HepG2 (cell line): ENCODE results near the gene DENND2A. TPM values are rescaled to one million over a fixed set of nuclear protein-coding genes. Genes with fewer than 3 reads are reported as not detected.

ENCODE experiments used
- ATF7 ChIP-seq, 2 experiments: fragments of 450-650 bp in 1 of 2; sonication (generic) in 1 of 2; formaldehyde crosslinking in 1 of 2; IDR thresholded peaks; 2 replicates each; pipeline versions ENCODE4 v1.4.0 to v1.6.1; 2016 to 2020; ENCODE audit warnings: antibody characterized with exemption in 1 of 2, mild to moderate bottlenecking in 1 of 2, missing genetic modification reagents in 1 of 2
- CCDC6 ChIP-seq: sonication (generic); formaldehyde crosslinking; IDR thresholded peaks from 2 replicates; pipeline ENCODE4 v1.8.1; 2022; ENCODE audit warnings: mild to moderate bottlenecking, missing genetic modification reagents, moderate library complexity
- FOSL1 ChIP-seq: sonication (generic); formaldehyde crosslinking; IDR thresholded peaks from 2 replicates; pipeline ENCODE4 v1.9.0; 2021; ENCODE audit warnings: missing genetic modification reagents, borderline replicate concordance
- FOXA3 ChIP-seq: IDR thresholded peaks from 2 replicates; pipeline ENCODE4 v1.6.1; 2016; ENCODE audit warnings: missing genetic modification reagents, missing compliant biosample characterization
- GLI4 ChIP-seq: sonication (generic); formaldehyde crosslinking; IDR thresholded peaks from 2 replicates; pipeline ENCODE4 v1.5.1; 2020; ENCODE audit warnings: missing genetic modification reagents, mild to moderate bottlenecking, moderate library complexity, borderline replicate concordance
- IRF2 ChIP-seq: IDR thresholded peaks from 2 replicates; pipeline ENCODE4 v1.6.1; 2018; ENCODE audit warnings: missing genetic modification reagents, missing compliant biosample characterization
- NR2F6 ChIP-seq, 2 experiments: IDR thresholded peaks; 2 replicates each; pipeline ENCODE4 v1.6.1; 2016; ENCODE audit warnings: antibody characterized with exemption in 1 of 2, mild to moderate bottlenecking in 1 of 2
- RARA ChIP-seq: IDR thresholded peaks from 2 replicates; pipeline ENCODE4 v1.6.1; 2016; ENCODE audit warnings: missing genetic modification reagents, missing compliant biosample characterization
- TP53 ChIP-seq: sonication (generic); formaldehyde crosslinking; conservative IDR thresholded peaks from 2 replicates; pipeline ENCODE4 v1.4.0; 2020; ENCODE audit warnings: missing genetic modification reagents
- ZFP36L2 ChIP-seq: sonication (generic); formaldehyde crosslinking; IDR thresholded peaks from 2 replicates; pipeline ENCODE4 v1.4.0; 2020; ENCODE audit warnings: missing genetic modification reagents
- ZMAT3 ChIP-seq: sonication (generic); formaldehyde crosslinking; conservative IDR thresholded peaks from 2 replicates; pipeline ENCODE4 v1.7.0; 2021; ENCODE audit warnings: missing genetic modification reagents
- ZNF225 ChIP-seq: sonication (generic); formaldehyde crosslinking; IDR thresholded peaks from 2 replicates; pipeline ENCODE4 v1.4.0; 2020; ENCODE audit warnings: mild to moderate bottlenecking, missing genetic modification reagents
- ZNF577 ChIP-seq: sonication (generic); formaldehyde crosslinking; IDR thresholded peaks from 2 replicates; pipeline ENCODE4 v1.4.0; 2020; ENCODE audit warnings: mild to moderate bottlenecking, low read depth, missing genetic modification reagents, borderline replicate concordance
- ZNF839 ChIP-seq: sonication (generic); formaldehyde crosslinking; IDR thresholded peaks from 2 replicates; pipeline ENCODE4 v1.4.0; 2020; ENCODE audit warnings: missing genetic modification reagents, mild to moderate bottlenecking, borderline replicate concordance
- polyA plus RNA-seq, 8 experiments: library from polyadenylated mRNA; depleted of rRNA in 3 of 8; stranded (reverse) in 7 of 8; unstranded in 1 of 8; fragments of >200 nt; fragmentation: Illumina TruSeq in 4 of 8; extraction: Trizol in 4 of 8; gene quantifications; 2 replicates each; pipeline versions ENCODE4 v1.2.1 to v1.2.3, GENCODE V29; 2011 to 2016; ENCODE audit warnings: low read depth in 4 of 8, missing spikeins in 1 of 8, mixed read lengths in 1 of 8; ENCODE audit not compliant: insufficient read depth in 1 of 8
- total RNA-seq, 5 experiments: library from RNA; depleted of rRNA; stranded (reverse); fragments of >200 nt; fragmentation: Illumina TruSeq; extraction: Trizol; gene quantifications; 2 replicates each; pipeline ENCODE4 v1.2.3, GENCODE V29; 2016; ENCODE audit warnings: low read depth in 1 of 5
- TF ChIP-seq, protein P1 (sequence below): sonication (generic); formaldehyde crosslinking; conservative IDR thresholded peaks from 2 replicates; pipeline ENCODE4 v1.8.1; 2023; ENCODE audit warnings: missing genetic modification reagents
- TF ChIP-seq, protein P2 (sequence below): sonication (generic); formaldehyde crosslinking; IDR thresholded peaks from 2 replicates; pipeline ENCODE4 v1.4.0; 2020; ENCODE audit warnings: missing genetic modification reagents, borderline replicate concordance
- TF ChIP-seq, protein P3 (sequence below): sonication (generic); formaldehyde crosslinking; IDR thresholded peaks from 2 replicates; pipeline ENCODE4 v1.8.1; 2023; ENCODE audit warnings: missing genetic modification reagents, inconsistent platforms, borderline replicate concordance
- TF ChIP-seq, protein P4 (sequence below): sonication (generic); formaldehyde crosslinking; IDR thresholded peaks from 2 replicates; pipeline ENCODE4 v1.8.0; 2022; ENCODE audit warnings: missing genetic modification reagents, mild to moderate bottlenecking, borderline replicate concordance
- TF ChIP-seq, protein P5 (sequence below): sonication (generic); formaldehyde crosslinking; IDR thresholded peaks from 2 replicates; pipeline ENCODE4 v1.5.0; 2020; ENCODE audit warnings: mild to moderate bottlenecking, missing genetic modification reagents
- TF ChIP-seq, protein P6 (sequence below): sonication (generic); formaldehyde crosslinking; IDR thresholded peaks from 2 replicates; pipeline ENCODE4 v1.4.0; 2020; ENCODE audit warnings: missing genetic modification reagents

DENND2A gene
- total and polyA plus RNA-seq, 2 of the 13 experiments (the other 11 are each of a cell fraction or from before 2014, with no cell fraction given) = not detected

DNA sequence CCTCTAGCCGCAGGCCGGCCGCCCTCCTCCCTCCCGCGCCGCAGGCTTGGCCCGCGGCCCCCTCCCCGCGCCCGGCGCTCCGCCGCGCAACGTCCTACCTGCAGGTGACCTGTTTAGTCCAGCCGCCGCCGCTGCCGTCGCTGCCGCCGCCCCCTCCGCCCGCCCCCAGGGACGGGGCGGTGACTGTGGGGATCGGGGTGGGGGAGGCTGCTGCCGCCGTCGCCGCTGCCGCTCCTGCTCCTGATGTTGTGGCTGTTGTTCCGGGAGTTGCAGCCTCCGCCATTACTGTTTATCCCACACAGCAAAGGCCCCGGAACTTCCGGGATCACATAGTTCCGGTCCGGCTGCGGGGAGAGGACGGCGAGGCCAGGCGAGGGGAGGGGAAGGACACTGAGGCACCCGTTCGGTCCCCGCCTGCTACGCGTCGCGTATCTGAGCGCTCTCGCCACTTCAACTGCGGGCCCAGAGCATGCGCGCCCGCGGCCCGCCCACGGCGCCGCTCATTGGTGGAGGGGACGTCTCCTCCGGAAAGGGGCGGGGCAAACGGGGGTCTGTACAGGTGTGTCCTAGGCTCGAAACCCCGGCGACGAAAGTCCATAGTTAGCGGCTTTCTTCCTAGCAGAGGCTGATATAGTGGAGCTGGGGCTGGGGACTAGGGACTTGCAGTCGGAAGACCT is 161.4 kb downstream of the DENND2A start, which contains the start of gene MKRN1 (continued):
- TF ChIP-seq ZMAT3 (peak; percentile 77), NR2F6 (IDR thresholded peaks at IDR 0.05) (no peak), NR2F6 (CRISPR knock-in tag; IDR thresholded peaks at IDR 0.05) (peak; percentile 37; the same call in 1 of the 2 replicates), IRF2 (CRISPR knock-in tag) (peak; percentile 68), FOXA3 (CRISPR knock-in tag) (no peak; the same call in 1 of the 2 replicates), RARA (CRISPR knock-in tag) (peak; percentile 57; the same call in 1 of the 2 replicates), ZNF577 (CRISPR knock-in tag) (no peak), ZNF225 (CRISPR knock-in tag) (no peak), TP53 (CRISPR knock-in tag) (no peak), ZNF839 (CRISPR knock-in tag) (no peak), GLI4 (CRISPR knock-in tag) (no peak), FOSL1 (CRISPR knock-in tag) (no peak), ATF7 (IDR thresholded peaks at IDR 0.05) (no peak), ATF7 (CRISPR knock-in tag; IDR thresholded peaks at IDR 0.05) (no peak), ZFP36L2 (no peak), CCDC6 (CRISPR knock-in tag) (peak; percentile 20; the same call in 1 of the 2 replicates)
- TF ChIP-seq, protein P1, sequence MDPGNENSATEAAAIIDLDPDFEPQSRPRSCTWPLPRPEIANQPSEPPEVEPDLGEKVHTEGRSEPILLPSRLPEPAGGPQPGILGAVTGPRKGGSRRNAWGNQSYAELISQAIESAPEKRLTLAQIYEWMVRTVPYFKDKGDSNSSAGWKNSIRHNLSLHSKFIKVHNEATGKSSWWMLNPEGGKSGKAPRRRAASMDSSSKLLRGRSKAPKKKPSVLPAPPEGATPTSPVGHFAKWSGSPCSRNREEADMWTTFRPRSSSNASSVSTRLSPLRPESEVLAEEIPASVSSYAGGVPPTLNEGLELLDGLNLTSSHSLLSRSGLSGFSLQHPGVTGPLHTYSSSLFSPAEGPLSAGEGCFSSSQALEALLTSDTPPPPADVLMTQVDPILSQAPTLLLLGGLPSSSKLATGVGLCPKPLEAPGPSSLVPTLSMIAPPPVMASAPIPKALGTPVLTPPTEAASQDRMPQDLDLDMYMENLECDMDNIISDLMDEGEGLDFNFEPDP (CRISPR knock-in tag) = no peak
- TF ChIP-seq, protein P2, sequence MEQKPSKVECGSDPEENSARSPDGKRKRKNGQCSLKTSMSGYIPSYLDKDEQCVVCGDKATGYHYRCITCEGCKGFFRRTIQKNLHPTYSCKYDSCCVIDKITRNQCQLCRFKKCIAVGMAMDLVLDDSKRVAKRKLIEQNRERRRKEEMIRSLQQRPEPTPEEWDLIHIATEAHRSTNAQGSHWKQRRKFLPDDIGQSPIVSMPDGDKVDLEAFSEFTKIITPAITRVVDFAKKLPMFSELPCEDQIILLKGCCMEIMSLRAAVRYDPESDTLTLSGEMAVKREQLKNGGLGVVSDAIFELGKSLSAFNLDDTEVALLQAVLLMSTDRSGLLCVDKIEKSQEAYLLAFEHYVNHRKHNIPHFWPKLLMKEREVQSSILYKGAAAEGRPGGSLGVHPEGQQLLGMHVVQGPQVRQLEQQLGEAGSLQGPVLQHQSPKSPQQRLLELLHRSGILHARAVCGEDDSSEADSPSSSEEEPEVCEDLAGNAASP (CRISPR knock-in tag) = no peak
- TF ChIP-seq, protein P3, sequence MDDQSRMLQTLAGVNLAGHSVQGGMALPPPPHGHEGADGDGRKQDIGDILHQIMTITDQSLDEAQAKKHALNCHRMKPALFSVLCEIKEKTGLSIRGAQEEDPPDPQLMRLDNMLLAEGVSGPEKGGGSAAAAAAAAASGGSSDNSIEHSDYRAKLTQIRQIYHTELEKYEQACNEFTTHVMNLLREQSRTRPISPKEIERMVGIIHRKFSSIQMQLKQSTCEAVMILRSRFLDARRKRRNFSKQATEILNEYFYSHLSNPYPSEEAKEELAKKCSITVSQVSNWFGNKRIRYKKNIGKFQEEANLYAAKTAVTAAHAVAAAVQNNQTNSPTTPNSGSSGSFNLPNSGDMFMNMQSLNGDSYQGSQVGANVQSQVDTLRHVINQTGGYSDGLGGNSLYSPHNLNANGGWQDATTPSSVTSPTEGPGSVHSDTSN = no peak
- TF ChIP-seq, protein P4, sequence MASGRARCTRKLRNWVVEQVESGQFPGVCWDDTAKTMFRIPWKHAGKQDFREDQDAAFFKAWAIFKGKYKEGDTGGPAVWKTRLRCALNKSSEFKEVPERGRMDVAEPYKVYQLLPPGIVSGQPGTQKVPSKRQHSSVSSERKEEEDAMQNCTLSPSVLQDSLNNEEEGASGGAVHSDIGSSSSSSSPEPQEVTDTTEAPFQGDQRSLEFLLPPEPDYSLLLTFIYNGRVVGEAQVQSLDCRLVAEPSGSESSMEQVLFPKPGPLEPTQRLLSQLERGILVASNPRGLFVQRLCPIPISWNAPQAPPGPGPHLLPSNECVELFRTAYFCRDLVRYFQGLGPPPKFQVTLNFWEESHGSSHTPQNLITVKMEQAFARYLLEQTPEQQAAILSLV (CRISPR knock-in tag) = no peak
- TF ChIP-seq, protein P5, sequence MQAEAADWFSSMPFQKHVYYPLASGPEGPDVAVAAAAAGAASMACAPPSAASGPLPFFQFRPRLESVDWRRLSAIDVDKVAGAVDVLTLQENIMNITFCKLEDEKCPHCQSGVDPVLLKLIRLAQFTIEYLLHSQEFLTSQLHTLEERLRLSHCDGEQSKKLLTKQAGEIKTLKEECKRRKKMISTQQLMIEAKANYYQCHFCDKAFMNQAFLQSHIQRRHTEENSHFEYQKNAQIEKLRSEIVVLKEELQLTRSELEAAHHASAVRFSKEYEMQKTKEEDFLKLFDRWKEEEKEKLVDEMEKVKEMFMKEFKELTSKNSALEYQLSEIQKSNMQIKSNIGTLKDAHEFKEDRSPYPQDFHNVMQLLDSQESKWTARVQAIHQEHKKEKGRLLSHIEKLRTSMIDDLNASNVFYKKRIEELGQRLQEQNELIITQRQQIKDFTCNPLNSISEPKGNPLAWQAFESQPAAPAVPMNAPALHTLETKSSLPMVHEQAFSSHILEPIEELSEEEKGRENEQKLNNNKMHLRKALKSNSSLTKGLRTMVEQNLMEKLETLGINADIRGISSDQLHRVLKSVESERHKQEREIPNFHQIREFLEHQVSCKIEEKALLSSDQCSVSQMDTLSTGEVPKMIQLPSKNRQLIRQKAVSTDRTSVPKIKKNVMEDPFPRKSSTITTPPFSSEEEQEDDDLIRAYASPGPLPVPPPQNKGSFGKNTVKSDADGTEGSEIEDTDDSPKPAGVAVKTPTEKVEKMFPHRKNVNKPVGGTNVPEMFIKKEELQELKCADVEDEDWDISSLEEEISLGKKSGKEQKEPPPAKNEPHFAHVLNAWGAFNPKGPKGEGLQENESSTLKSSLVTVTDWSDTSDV (CRISPR knock-in tag) = no peak
- TF ChIP-seq, protein P6, sequence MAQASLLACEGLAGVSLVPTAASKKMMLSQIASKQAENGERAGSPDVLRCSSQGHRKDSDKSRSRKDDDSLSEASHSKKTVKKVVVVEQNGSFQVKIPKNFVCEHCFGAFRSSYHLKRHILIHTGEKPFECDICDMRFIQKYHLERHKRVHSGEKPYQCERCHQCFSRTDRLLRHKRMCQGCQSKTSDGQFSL (CRISPR knock-in tag) = peak; percentile 29; the same call in 1 of the 2 replicates
